Adrenal gland (tissue), 12 donors: ENCODE data around the gene EEF1AKMT1. TPM values are rescaled to one million over a fixed set of nuclear protein-coding genes. Genes with fewer than 3 reads are reported as not detected.

Experiments used
- DNase-seq, 7 donors: peaks; one replicate each; pipeline ENCODE4 v3.0.0-alpha.2; 2019 to 2020
- H3K27ac ChIP-seq, 5 donors: fragments of 200-600 bp; sonication (generic) in 4 of 5; 1 replicate in 3 of 5; 2 replicates in 2 of 5; pipeline versions ENCODE4 v1.5.1 to v1.8.0; 2016 to 2020; ENCODE audit warnings: mild to moderate bottlenecking in 1 of 5
- H3K27me3 ChIP-seq: fragments of 200-600 bp; 2 replicates; pipeline ENCODE4 v1.8.0; 2021
- H3K36me3 ChIP-seq, 2 donors: fragments of 200-600 bp; replicated peaks in 1 of 2; 1 replicate in 1 of 2; 2 replicates in 1 of 2; pipeline versions ENCODE4 v1.5.1 to v1.8.0; 2018 to 2022
- H3K4me1 ChIP-seq, 2 donors: fragments of 200-600 bp; replicated peaks in 1 of 2; 1 replicate in 1 of 2; 2 replicates in 1 of 2; pipeline versions ENCODE4 v1.5.1 to v1.8.0; 2018 to 2021
- H3K4me3 ChIP-seq, 4 donors: fragments of 200-600 bp; sonication (generic) in 3 of 4; one replicate each; pipeline ENCODE4 v1.5.1; 2016 to 2018
- H3K9me3 ChIP-seq, 3 donors: fragments of 200-600 bp; sonication (generic) in 1 of 3; replicated peaks in 1 of 3; 1 replicate in 2 of 3; 2 replicates in 1 of 3; pipeline versions ENCODE4 v1.5.1 to v1.8.0; 2016 to 2021
- POLR2A ChIP-seq, 2 donors: fragments of 450-650 bp; IDR thresholded peaks; one replicate each; pipeline ENCODE4 v1.6.1; 2017; ENCODE audit warnings: antibody characterized with exemption in 2 of 2, mild to moderate bottlenecking in 2 of 2, moderate library complexity in 1 of 2
- WGBS, 4 donors: extraction: QIAGEN DNeasy Blood & Tissue Kit in 2 of 4; methylation state at CpG; one replicate each; pipeline versions ENCODE4 v1.1.5 to v1.1.7; 2013 to 2017; 5-methylcytosine and 5-hydroxymethylcytosine counted together
- intact Hi-C, 2 donors: fragments of 100-400 bp; cut with DNase I; formaldehyde crosslinking; loops; one replicate each; pipeline versions ENCODE4 v1.14.1 to v1.15.0; 2022 to 2023
- polyA plus RNA-seq, 3 donors: library from polyadenylated mRNA; stranded (reverse); fragments of 200-250 nt in 2 of 3; fragments of 350-450 nt in 1 of 3; fragmentation: Illumina TruSeq in 1 of 3; extraction: RNeasy Lipid Tissue Mini Kit (QIAGEN cat#74804) in 1 of 3; gene quantifications; one replicate each; pipeline ENCODE4 v1.2.3, GENCODE V29; 2013 to 2014
- total RNA-seq, 9 donors: library from RNA; depleted of rRNA in 4 of 9; stranded (reverse); fragments of >200 nt in 4 of 9; fragments of 120-200 nt in 1 of 9; fragmentation: NEBNext Ultra II Directional in 1 of 9; extraction: Animal tissue kit (Norgen Biotek cat#: 25700) in 1 of 9; gene quantifications; one replicate each; pipeline versions ENCODE4 v1.1.0 to v1.2.4, GENCODE V29; 2013 to 2023
- TF ChIP-seq, protein P1 (sequence below), 6 experiments: fragments of 450-650 bp in 4 of 6; fragments of 200-600 bp in 2 of 6; sonication (generic) in 1 of 6; IDR thresholded peaks; 1 replicate in 5 of 6; 2 replicates in 1 of 6; pipeline versions ENCODE4 v1.5.1 to v1.8.0; 2016 to 2021; ENCODE audit warnings: antibody characterized with exemption in 6 of 6, mild to moderate bottlenecking in 2 of 6, moderate library complexity in 1 of 6
- donor health status: healthy with polysubstance abuse.
- donor health status: Bipolar disorder and iron deficiency.
- donor health status: DM: yes; HTN: yes; CAD: no.
- donor health status: DM: no; HTN: no; CAD: no.
- donor health status: DM: no; HTN: no; CAD: no.
- donor health status: DM: yes; HTN: yes; CAD: no.

EEF1AKMT1 gene
- total and polyA plus RNA-seq, 12 donors, result 6.8 to 20.0 (median 13.8) TPM

DNA sequence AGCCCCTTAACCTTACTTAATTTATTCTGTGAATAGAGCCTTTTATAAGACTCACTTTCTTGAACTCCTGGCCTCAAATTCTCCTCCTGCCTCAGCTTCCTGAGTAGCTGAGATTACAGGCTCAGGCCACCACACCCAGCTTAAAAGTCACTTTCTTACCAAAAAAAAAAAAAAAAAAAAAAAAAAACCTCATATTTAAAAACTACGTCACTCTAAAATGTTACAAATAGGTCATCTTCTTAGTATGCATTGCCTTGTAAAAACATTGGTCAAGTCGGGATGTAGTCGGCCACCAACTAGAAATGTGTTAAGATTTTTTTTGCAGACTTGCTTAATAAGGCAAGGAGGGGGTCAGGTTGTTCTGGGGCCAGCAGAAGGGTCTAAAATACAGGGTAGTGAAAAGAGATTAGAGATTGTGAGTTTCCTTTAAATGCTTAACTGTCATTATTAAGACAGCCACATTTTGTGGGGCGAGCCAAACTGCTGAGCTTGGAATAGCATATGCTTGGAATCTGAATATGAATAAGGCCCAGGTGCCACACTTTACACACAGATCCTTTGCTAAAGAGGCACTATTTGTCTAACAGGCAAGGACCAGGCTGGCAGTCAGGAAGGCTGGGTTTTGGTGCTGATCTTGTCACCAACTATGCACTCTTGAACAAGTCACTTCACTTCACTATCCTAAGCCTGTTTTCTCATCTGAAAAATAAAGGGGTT, 86.7 kb downstream of the EEF1AKMT1 start:
- 84 to 88% (median 86%) methylated on average over 4 of the region's 4 CpGs for WGBS, 4 donors
- TF ChIP-seq, protein P1, sequence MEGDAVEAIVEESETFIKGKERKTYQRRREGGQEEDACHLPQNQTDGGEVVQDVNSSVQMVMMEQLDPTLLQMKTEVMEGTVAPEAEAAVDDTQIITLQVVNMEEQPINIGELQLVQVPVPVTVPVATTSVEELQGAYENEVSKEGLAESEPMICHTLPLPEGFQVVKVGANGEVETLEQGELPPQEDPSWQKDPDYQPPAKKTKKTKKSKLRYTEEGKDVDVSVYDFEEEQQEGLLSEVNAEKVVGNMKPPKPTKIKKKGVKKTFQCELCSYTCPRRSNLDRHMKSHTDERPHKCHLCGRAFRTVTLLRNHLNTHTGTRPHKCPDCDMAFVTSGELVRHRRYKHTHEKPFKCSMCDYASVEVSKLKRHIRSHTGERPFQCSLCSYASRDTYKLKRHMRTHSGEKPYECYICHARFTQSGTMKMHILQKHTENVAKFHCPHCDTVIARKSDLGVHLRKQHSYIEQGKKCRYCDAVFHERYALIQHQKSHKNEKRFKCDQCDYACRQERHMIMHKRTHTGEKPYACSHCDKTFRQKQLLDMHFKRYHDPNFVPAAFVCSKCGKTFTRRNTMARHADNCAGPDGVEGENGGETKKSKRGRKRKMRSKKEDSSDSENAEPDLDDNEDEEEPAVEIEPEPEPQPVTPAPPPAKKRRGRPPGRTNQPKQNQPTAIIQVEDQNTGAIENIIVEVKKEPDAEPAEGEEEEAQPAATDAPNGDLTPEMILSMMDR (IDR thresholded peaks at IDR 0.05), result no peak
- no peak for TF ChIP-seq POLR2A (IDR thresholded peaks at IDR 0.05)
- H3K27me3 ChIP-seq, result no peaks in the 10 kb centered on the region

DNA sequence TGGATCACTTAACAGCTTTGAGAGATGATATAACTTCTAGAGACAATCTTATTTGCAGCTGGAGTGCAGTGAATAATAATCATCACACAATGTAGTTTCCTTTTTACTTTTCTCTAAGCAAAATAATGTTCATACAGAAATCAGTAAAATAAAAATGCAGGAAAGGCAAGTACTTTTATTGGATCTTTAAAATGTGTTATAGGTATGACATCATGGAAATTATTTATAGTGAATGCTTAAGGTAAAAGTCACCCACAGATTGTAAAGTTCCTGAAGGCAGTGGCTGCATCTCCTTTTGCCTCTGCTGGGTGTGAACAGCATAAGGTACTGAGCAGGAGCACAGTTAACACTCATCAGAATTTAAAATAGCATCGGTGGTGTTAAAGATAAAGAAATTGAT, 87.6 kb downstream of the EEF1AKMT1 start:
- intact Hi-C loops, result no loop called here
- DNase-seq, result no peak
- H3K36me3 ChIP-seq, result no peaks in the 10 kb centered on the region
- no peaks in the 10 kb centered on the region for H3K27me3 ChIP-seq
- TF ChIP-seq POLR2A (IDR thresholded peaks at IDR 0.05), result no peak
- TF ChIP-seq, protein P1 (IDR thresholded peaks at IDR 0.05), result no peak
- no peak overlapping the region for H3K4me3 ChIP-seq
- H3K27ac ChIP-seq, result no peak overlapping the region
- H3K9me3 ChIP-seq, result no peaks in the 10 kb centered on the region
- 91 to 100% (median 93%) methylated on average over 1 of the region's 1 CpG for WGBS, 4 donors
- H3K4me1 ChIP-seq, result no peaks in the 10 kb centered on the region

More for the DNA sequence above, 86.7 kb downstream of the EEF1AKMT1 start:
- Histone ChIP-seq H3K4me1 (no peaks in the 10 kb centered on the region), H3K27ac (no peak overlapping the region), H3K9me3 (no peaks in the 10 kb centered on the region), H3K4me3 (no peak overlapping the region), H3K36me3 (no peaks in the 10 kb centered on the region)
- DNase-seq, result no peak
- intact Hi-C loops, result no loop called here

DNA sequence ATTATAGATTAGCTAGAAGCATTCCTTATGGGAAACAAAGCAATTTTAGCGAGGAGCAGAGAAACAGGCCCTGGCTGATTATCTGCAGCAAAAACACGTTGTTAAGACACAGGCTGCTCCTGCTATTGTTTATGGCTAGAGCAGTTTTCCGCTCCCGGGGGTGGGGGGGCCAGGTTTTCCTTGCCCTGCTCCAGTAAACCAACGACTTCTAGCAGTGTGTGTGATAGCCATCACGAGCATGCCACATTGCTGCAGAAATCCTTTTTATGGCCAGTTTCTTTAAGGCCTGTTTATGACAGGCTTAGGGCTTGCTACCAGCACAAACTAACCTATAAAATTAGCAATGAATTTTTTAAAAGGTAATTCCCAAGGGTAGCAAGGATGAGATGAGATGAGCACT, 88.7 kb downstream of the EEF1AKMT1 start:
- 73 to 86% (median 83%) methylated on average over 6 of the region's 6 CpGs for WGBS, 4 donors
- H3K4me3 ChIP-seq, result no peak overlapping the region
- no peaks in the 10 kb centered on the region for H3K36me3 ChIP-seq
- no peak overlapping the region for H3K27ac ChIP-seq
- H3K27me3 ChIP-seq, result no peaks in the 10 kb centered on the region
- H3K9me3 ChIP-seq, result no peaks in the 10 kb centered on the region
- no peak for DNase-seq
- intact Hi-C loops, result no loop called here
- TF ChIP-seq, protein P1 (IDR thresholded peaks at IDR 0.05), result no peak
- TF ChIP-seq POLR2A (IDR thresholded peaks at IDR 0.05), result no peak
- no peaks in the 10 kb centered on the region for H3K4me1 ChIP-seq

DNA sequence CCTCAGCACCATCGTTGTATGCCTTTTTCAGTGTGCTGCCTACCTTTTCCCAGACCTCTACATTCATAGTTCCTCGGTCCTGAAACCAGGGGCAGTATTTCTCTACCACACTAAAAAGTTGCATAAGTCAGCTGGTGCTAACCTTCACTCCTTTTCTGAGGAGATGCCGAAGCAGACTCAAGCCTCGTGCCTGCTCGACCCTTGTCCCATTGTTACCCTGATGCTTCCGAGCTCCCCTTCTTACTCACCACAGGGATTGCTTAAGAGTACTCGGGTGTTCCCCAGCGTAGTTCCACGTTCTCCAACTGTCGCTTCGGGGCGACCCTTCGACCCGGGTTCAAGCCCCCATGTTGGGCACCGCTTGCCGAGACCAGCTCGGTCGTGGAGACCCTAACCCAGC, 89.2 kb downstream of the EEF1AKMT1 start:
- H3K9me3 ChIP-seq, result no peaks in the 10 kb centered on the region
- no peaks in the 10 kb centered on the region for H3K4me1 ChIP-seq
- H3K4me3 ChIP-seq, result no peak overlapping the region
- H3K27me3 ChIP-seq, result no peaks in the 10 kb centered on the region
- H3K36me3 ChIP-seq, result no peaks in the 10 kb centered on the region
- 77 to 90% (median 82%) methylated on average over 17 to 18 of the region's 18 CpGs for WGBS, 4 donors
- intact Hi-C loops, result no loop called here
- no peak for DNase-seq
- no peak overlapping the region for H3K27ac ChIP-seq
- TF ChIP-seq, protein P1 (IDR thresholded peaks at IDR 0.05), result no peak
- TF ChIP-seq POLR2A (IDR thresholded peaks at IDR 0.05), result no peak
